GM23338 (cell line): Measurements from ENCODE around the gene RNF167.

Experiments used
- EZH2 ChIP-seq: fragments of 200-600 bp; sonication (generic); IDR thresholded peaks from one replicate; pipeline ENCODE4 v1.8.0; 2017; ENCODE audit warnings: antibody characterized with exemption, mild to moderate bottlenecking, low read depth; ENCODE audit not compliant: unreplicated experiment
- EZH2phosphoT487 ChIP-seq: fragments of 200-600 bp; sonication (generic); IDR thresholded peaks from one replicate; pipeline ENCODE4 v1.8.1; 2018; ENCODE audit warnings: antibody characterized with exemption; ENCODE audit not compliant: unreplicated experiment
- POLR2AphosphoS5 ChIP-seq: IDR thresholded peaks from 2 replicates; pipeline ENCODE4 v1.6.1; 2016; ENCODE audit warnings: antibody characterized with exemption, low read depth
- REST ChIP-seq: IDR thresholded peaks from one replicate; pipeline ENCODE4 v1.6.1; 2018; ENCODE audit warnings: antibody characterized with exemption; ENCODE audit not compliant: unreplicated experiment
- ZNF331 ChIP-seq: fragments of 250-450 bp; sonication (Bioruptor Pico); IDR thresholded peaks from 2 replicates; pipeline ENCODE4 v1.5.0; 2020; ENCODE audit warnings: low read depth, mild to moderate bottlenecking, moderate library complexity
- TF ChIP-seq, protein P1 (sequence below), 2 experiments: fragments of 200-600 bp in 1 of 2; sonication (generic) in 1 of 2; conservative IDR thresholded peaks; 2 replicates each; pipeline versions ENCODE4 v1.5.1 to v1.6.1; 2016 to 2017; ENCODE audit warnings: antibody characterized with exemption in 2 of 2, low read depth in 2 of 2, mild to moderate bottlenecking in 2 of 2, moderate library complexity in 1 of 2

GRCh38 chr17:4959261-4959965, 19.3 kb downstream of the RNF167 start:
- TF ChIP-seq, protein P1, sequence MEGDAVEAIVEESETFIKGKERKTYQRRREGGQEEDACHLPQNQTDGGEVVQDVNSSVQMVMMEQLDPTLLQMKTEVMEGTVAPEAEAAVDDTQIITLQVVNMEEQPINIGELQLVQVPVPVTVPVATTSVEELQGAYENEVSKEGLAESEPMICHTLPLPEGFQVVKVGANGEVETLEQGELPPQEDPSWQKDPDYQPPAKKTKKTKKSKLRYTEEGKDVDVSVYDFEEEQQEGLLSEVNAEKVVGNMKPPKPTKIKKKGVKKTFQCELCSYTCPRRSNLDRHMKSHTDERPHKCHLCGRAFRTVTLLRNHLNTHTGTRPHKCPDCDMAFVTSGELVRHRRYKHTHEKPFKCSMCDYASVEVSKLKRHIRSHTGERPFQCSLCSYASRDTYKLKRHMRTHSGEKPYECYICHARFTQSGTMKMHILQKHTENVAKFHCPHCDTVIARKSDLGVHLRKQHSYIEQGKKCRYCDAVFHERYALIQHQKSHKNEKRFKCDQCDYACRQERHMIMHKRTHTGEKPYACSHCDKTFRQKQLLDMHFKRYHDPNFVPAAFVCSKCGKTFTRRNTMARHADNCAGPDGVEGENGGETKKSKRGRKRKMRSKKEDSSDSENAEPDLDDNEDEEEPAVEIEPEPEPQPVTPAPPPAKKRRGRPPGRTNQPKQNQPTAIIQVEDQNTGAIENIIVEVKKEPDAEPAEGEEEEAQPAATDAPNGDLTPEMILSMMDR (conservative IDR thresholded peaks at IDR 0.05; ENCODE audit: low read depth in 2 of 2), result no peak
- TF ChIP-seq EZH2phosphoT487, result no peak
- no peak for TF ChIP-seq EZH2
- TF ChIP-seq POLR2AphosphoS5, result no peak
- no peak for TF ChIP-seq REST
- no peak for TF ChIP-seq ZNF331 (CRISPR knock-in tag)
